ENCODE measurements around the gene ARHGAP42.

DNA sequence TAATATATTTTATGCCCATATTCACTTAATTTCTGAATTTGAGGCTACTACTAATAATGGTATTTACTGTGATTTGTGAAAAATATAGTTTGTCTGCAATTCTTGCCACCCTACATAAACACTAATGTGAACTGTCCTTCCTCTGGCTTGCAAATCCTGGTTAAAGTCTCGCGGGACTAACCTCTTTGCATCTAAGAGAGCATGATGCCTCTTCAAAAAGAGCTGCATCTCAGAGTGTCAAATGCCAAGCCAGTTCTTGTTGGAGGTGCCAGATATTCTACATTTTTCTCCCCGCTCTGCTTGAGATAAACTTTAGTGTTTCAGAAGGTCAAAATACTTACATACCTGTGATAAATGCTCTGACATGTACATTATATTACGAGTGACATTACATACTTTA is 2.1 kb downstream of the ARHGAP42 start:
- TF ChIP-seq CTCF (IDR thresholded peaks at IDR 0.05): no peak
- TF ChIP-seq SIN3A (IDR thresholded peaks at IDR 0.05; ENCODE audit: borderline replicate concordance, insufficient read depth, low read depth, low read length): no peak
- TF ChIP-seq POLR2AphosphoS5 (IDR thresholded peaks at IDR 0.05; ENCODE audit: low read depth, low read length): no peak
- TF ChIP-seq, protein P1, sequence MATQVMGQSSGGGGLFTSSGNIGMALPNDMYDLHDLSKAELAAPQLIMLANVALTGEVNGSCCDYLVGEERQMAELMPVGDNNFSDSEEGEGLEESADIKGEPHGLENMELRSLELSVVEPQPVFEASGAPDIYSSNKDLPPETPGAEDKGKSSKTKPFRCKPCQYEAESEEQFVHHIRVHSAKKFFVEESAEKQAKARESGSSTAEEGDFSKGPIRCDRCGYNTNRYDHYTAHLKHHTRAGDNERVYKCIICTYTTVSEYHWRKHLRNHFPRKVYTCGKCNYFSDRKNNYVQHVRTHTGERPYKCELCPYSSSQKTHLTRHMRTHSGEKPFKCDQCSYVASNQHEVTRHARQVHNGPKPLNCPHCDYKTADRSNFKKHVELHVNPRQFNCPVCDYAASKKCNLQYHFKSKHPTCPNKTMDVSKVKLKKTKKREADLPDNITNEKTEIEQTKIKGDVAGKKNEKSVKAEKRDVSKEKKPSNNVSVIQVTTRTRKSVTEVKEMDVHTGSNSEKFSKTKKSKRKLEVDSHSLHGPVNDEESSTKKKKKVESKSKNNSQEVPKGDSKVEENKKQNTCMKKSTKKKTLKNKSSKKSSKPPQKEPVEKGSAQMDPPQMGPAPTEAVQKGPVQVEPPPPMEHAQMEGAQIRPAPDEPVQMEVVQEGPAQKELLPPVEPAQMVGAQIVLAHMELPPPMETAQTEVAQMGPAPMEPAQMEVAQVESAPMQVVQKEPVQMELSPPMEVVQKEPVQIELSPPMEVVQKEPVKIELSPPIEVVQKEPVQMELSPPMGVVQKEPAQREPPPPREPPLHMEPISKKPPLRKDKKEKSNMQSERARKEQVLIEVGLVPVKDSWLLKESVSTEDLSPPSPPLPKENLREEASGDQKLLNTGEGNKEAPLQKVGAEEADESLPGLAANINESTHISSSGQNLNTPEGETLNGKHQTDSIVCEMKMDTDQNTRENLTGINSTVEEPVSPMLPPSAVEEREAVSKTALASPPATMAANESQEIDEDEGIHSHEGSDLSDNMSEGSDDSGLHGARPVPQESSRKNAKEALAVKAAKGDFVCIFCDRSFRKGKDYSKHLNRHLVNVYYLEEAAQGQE (IDR thresholded peaks at IDR 0.05; ENCODE audit: insufficient read depth in 1 of 2, low read depth in 2 of 2, low read length in 1 of 2): no peak
- no peak for TF ChIP-seq TCF7L2 (IDR thresholded peaks at IDR 0.05; ENCODE audit: low read depth, low read length)

All from Panc1 (cell line).